IMR-90 (cell line): ENCODE results near the gene CC2D2B. TPM values are rescaled to one million over a fixed set of nuclear protein-coding genes. Genes with fewer than 3 reads are reported as not detected.

Experiments
- ATAC-seq: fragments of 200-7000 bp; cut with Tn5 transposase; 2 replicates; pipeline ENCODE4 v1.9.1; 2020; ENCODE audit warnings: low read depth, mild to moderate bottlenecking, moderate library complexity
- BruUV-seq: library from RNA; stranded (reverse); fragments of 400-500 nt; replicated peaks from 2 replicates; lab custom pipeline; 2021; lab: Mats Ljungman, UMichigan
- CTCF ChIA-PET: fragments of 300-600 bp; formaldehyde crosslinking; extraction: SDS; loops from one replicate; lab custom pipeline; 2021; ENCODE audit warnings: antibody characterized with exemption; lab: Yijun Ruan, JAX
- POLR2A ChIA-PET: fragments of 300-600 bp; sonication (Branson Sonifier 250); formaldehyde crosslinking; loops from one replicate; lab custom pipeline; 2022; ENCODE audit warnings: antibody characterized with exemption; ENCODE audit not compliant: unreplicated experiment; lab: Charles Lee
- DNase-seq: peaks from one replicate; pipeline ENCODE4 v3.0.0; 2013
- H2AFZ ChIP-seq: replicated peaks from 2 replicates; pipeline ENCODE3; 2013; ENCODE audit warnings: low read length, mild to moderate bottlenecking; ENCODE audit not compliant: poor library complexity
- H2AK5ac ChIP-seq: 2 replicates; pipeline ENCODE4 v1.6.1; 2013; ENCODE audit warnings: low read depth, low read length, inconsistent platforms
- H2AK9ac ChIP-seq: replicated peaks from 2 replicates; pipeline ENCODE3; 2013; ENCODE audit warnings: mild to moderate bottlenecking, low read depth, low read length, moderate library complexity; ENCODE audit not compliant: poor library complexity
- H2BK120ac ChIP-seq: 2 replicates; pipeline ENCODE4 v1.6.1; 2013; ENCODE audit warnings: low read depth, low read length, inconsistent platforms
- H2BK15ac ChIP-seq: 3 replicates; pipeline ENCODE4 v1.6.1; 2013; ENCODE audit warnings: low read depth, low read length, inconsistent platforms
- H2BK20ac ChIP-seq: 2 replicates; pipeline ENCODE4 v1.6.1; 2013; ENCODE audit warnings: low read depth, mild to moderate bottlenecking, inconsistent platforms, low read length, moderate library complexity
- H2BK5ac ChIP-seq: 2 replicates; pipeline ENCODE4 v1.6.1; 2013; ENCODE audit warnings: mild to moderate bottlenecking, low read depth, low read length, inconsistent platforms; ENCODE audit not compliant: poor library complexity, severe bottlenecking
- H3K14ac ChIP-seq: replicated peaks from 2 replicates; pipeline ENCODE4 v1.6.1; 2013; ENCODE audit warnings: low read depth, low read length, inconsistent platforms
- H3K18ac ChIP-seq: 2 replicates; pipeline ENCODE4 v1.6.1; 2013; ENCODE audit warnings: low read depth, low read length, control low read depth
- H3K23ac ChIP-seq: 2 replicates; pipeline ENCODE4 v1.6.1; 2013; ENCODE audit warnings: low read depth, low read length, inconsistent platforms
- H3K27ac ChIP-seq: 2 replicates; pipeline ENCODE4 v1.5.1; 2013; ENCODE audit warnings: mild to moderate bottlenecking, control low read depth, low read length; ENCODE audit not compliant: insufficient read depth
- H3K27me3 ChIP-seq: 2 replicates; pipeline ENCODE4 v1.6.1; 2013; ENCODE audit warnings: low read length; ENCODE audit not compliant: control insufficient read depth, insufficient read depth
- H3K36me3 ChIP-seq: 2 replicates; pipeline ENCODE4 v1.6.1; 2013; ENCODE audit warnings: low read length, mixed read lengths; ENCODE audit not compliant: control insufficient read depth, insufficient read depth
- H3K4ac ChIP-seq: 2 replicates; pipeline ENCODE4 v1.6.1; 2013; ENCODE audit warnings: low read depth, low read length, inconsistent platforms
- H3K4me1 ChIP-seq: 2 replicates; pipeline ENCODE4 v1.6.1; 2013; ENCODE audit warnings: low read length, mixed read lengths; ENCODE audit not compliant: control insufficient read depth, insufficient read depth
- H3K4me2 ChIP-seq: 2 replicates; pipeline ENCODE4 v1.6.1; 2013; ENCODE audit warnings: low read depth, mild to moderate bottlenecking, control low read depth, low read length, moderate library complexity
- H3K4me3 ChIP-seq: 2 replicates; pipeline ENCODE4 v1.5.1; 2013; ENCODE audit warnings: low read depth, mild to moderate bottlenecking, control low read depth, low read length, moderate library complexity; ENCODE audit not compliant: insufficient read depth
- H3K56ac ChIP-seq: 2 replicates; pipeline ENCODE4 v1.6.1; 2013; ENCODE audit warnings: low read length, inconsistent platforms; ENCODE audit not compliant: insufficient read depth; ENCODE audit errors: extremely low read depth
- H3K79me1 ChIP-seq, 2 experiments: 2 replicates each; pipeline ENCODE4 v1.6.1; 2013; ENCODE audit warnings: low read length in 2 of 2, inconsistent platforms in 1 of 2, low read depth in 1 of 2
- H3K9ac ChIP-seq: 2 replicates; pipeline ENCODE4 v1.6.1; 2013; ENCODE audit warnings: low read depth, low read length, control low read depth
- H3K9me1 ChIP-seq: 2 replicates; pipeline ENCODE4 v1.6.1; 2013; ENCODE audit warnings: low read length, inconsistent platforms; ENCODE audit not compliant: insufficient read depth
- H3K9me3 ChIP-seq: 2 replicates; pipeline ENCODE4 v1.6.1; 2013; ENCODE audit warnings: low read length; ENCODE audit not compliant: control insufficient read depth, insufficient read depth
- H4K20me1 ChIP-seq: 2 replicates; pipeline ENCODE4 v1.6.1; 2013; ENCODE audit warnings: low read length, inconsistent platforms; ENCODE audit not compliant: insufficient read depth
- H4K5ac ChIP-seq: 2 replicates; pipeline ENCODE4 v1.6.1; 2013; ENCODE audit warnings: mild to moderate bottlenecking, low read depth, low read length, control low read depth
- H4K8ac ChIP-seq, 2 experiments: 2 replicates each; pipeline ENCODE4 v1.6.1; 2013; ENCODE audit warnings: low read depth in 2 of 2, low read length in 2 of 2, control low read depth in 1 of 2, inconsistent platforms in 1 of 2
- H4K91ac ChIP-seq: 2 replicates; pipeline ENCODE4 v1.6.1; 2013; ENCODE audit warnings: low read depth, low read length, inconsistent platforms; ENCODE audit not compliant: insufficient read depth
- CEBPB ChIP-seq: IDR thresholded peaks from 2 replicates; pipeline ENCODE4 v1.6.1; 2012; ENCODE audit warnings: low read depth, low read length, improper control_type of control experiment
- CHD1 ChIP-seq: IDR thresholded peaks from 2 replicates; pipeline ENCODE4 v1.6.1; 2012; ENCODE audit warnings: low read depth, low read length, improper control_type of control experiment
- MAFK ChIP-seq: IDR thresholded peaks from 2 replicates; pipeline ENCODE4 v1.6.1; 2012; ENCODE audit warnings: low read depth, low read length, improper control_type of control experiment
- MAZ ChIP-seq: IDR thresholded peaks from 2 replicates; pipeline ENCODE4 v1.6.1; 2012; ENCODE audit warnings: low read depth, mild to moderate bottlenecking, low read length, improper control_type of control experiment, moderate library complexity, borderline replicate concordance
- MXI1 ChIP-seq: IDR thresholded peaks from 2 replicates; pipeline ENCODE4 v1.6.1; 2012; ENCODE audit warnings: low read depth, mild to moderate bottlenecking, low read length, moderate library complexity, borderline replicate concordance
- NFE2L2 ChIP-seq: fragments of 150-350 bp; IDR thresholded peaks from 2 replicates; pipeline ENCODE4 v1.6.1; 2016; ENCODE audit warnings: low read depth, mild to moderate bottlenecking, low read length
- RAD21 ChIP-seq: IDR thresholded peaks from 2 replicates; pipeline ENCODE4 v1.6.1; 2012; ENCODE audit warnings: low read length, improper control_type of control experiment
- RCOR1 ChIP-seq: IDR thresholded peaks from 2 replicates; pipeline ENCODE4 v1.6.1; 2012; ENCODE audit warnings: mild to moderate bottlenecking, low read length, improper control_type of control experiment; ENCODE audit not compliant: insufficient replicate concordance
- RFX5 ChIP-seq: IDR thresholded peaks from 2 replicates; pipeline ENCODE4 v1.8.0; 2012; ENCODE audit warnings: low read depth, mild to moderate bottlenecking, low read length, moderate library complexity
- WGBS, 2 experiments: methylation state at CpG; one replicate each; pipeline versions ENCODE4 v1.1.5 to v1.1.7; 2013; ENCODE audit warnings: missing lambda C conversion rate in 2 of 2; ENCODE audit not compliant: insufficient read length in 1 of 2; ENCODE audit errors: extremely low coverage in 2 of 2; 5-methylcytosine and 5-hydroxymethylcytosine counted together
- dilution Hi-C: fragments of 300-500 bp; cut with HindIII; formaldehyde crosslinking; loops from one replicate; pipeline ENCODE4 v1.14.3; 2018; ENCODE audit warnings: low sequenced_read_pairs; ENCODE audit not compliant: unreplicated experiment
- in situ Hi-C: fragments of 300-500 bp; cut with MboI; formaldehyde crosslinking; loops from 3 replicates; pipeline ENCODE4 v1.14.3; 2019; ENCODE audit warnings: low sequenced_read_pairs, inconsistent platforms, mixed read lengths
- intact Hi-C: fragments of 100-400 bp; cut with micrococcal nuclease; formaldehyde crosslinking; loops from 2 replicates; pipeline ENCODE4 v1.10.0; 2022
- polyA plus RNA-seq, 3 experiments: library from polyadenylated mRNA; depleted of rRNA; stranded (reverse); fragments of >200 nt; gene quantifications; 2 replicates each; pipeline ENCODE4 v1.2.3, GENCODE V29; 2012; ENCODE audit warnings: low replicate concordance in 1 of 3
- total RNA-seq: library from RNA; depleted of rRNA; stranded (reverse); fragments of >200 nt; gene quantifications from 2 replicates; pipeline ENCODE4 v1.2.3, GENCODE V29; 2012
- TF ChIP-seq, protein P1 (sequence below): fragments of 150-350 bp; IDR thresholded peaks from 2 replicates; pipeline ENCODE4 v1.6.1; 2017; ENCODE audit warnings: mild to moderate bottlenecking, antibody characterized with exemption, low read length, low read depth
- TF ChIP-seq, protein P2 (sequence below): conservative IDR thresholded peaks from 2 replicates; pipeline ENCODE4 v1.5.1; 2012; ENCODE audit warnings: mild to moderate bottlenecking, low read depth, low read length, improper control_type of control experiment

The CC2D2B gene
- total and polyA plus RNA-seq, 2 of the 4 experiments (the other 2 are of a cell fraction), result not detected

DNA sequence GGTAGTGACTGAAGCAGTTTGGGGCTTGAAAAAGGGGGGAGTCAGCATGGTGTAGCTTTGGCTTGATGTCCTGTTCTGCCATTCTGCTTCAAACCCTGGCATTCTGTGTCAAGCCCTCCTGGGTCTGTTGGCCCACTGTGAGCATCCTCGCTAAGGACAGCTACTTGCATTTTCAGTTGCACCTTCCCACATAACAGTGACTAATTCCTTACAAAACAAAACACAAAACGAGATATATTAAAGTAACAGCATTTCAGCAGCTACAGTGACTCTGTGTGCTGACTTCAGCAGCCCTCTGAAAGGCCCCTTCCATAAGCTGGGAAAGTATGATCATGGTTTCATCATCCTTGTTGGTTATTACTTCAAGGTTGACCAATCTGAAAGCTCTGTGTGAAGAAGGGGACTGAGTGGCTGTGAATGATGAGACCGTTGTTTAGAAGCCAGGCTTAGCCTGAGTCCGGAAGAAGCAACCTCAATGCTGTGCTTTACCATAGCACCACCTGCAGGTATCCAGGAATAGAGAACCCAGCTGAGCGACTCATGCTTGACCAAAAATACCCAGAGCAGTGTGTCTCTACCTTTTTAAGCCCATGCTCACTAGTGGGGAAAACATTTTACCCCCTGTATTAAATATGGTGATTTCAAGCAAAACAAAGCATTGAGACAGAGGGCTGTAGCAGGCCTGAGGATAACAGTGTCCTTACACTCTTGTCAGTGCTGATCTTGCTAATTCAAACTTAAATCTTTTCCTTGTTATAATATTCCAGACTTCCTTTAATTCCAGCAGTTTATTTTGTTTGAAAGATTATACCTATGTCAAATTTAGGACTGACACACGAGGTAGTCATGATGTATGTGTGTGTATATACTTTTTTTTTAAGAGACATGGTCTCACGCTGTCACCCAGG is 42.6 kb upstream of the CC2D2B start (continued):
- TF ChIP-seq MAFK (0 out of 2 replicates have a peak, but pooled peaks have one; percentile 14), CHD1 (no peak), MXI1 (no peak)

DNA sequence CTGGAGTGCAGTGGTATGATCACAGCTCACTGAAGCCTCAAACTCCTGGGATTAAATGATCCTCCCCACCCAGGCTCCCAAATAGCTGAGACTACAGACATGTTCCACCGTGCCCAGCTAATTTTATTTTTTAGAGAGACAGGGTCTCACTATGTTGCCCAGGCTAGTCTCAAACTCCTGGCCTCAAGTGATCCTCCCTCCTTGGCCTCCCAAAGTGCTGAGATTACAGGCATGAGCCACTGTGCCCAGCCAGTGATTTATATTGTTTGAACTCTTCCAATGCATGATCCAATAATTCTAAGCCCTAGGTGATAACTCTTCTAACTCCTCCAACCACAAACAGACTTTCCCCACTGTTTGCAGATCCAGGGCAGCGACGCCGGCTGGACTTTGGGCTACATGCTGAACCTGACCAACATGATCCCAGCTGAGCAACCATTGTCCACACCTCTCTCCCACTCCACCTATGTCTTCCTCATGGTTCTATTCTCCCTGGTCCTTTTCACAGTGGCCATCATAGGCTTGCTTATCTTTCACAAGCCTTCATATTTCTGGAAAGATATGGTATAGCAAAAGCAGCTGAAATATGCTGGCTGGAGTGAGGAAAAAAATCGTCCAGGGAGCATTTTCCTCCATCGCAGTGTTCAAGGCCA is 41.8 kb upstream of the CC2D2B start:
- no peaks in the 10 kb centered on the region for H3K9me3 ChIP-seq
- H3K27ac ChIP-seq, result no peak overlapping the region
- no peak overlapping the region for H2AK5ac ChIP-seq
- dilution Hi-C loops (no loop called here), intact Hi-C loops (loop anchor here (1.0 to 10.0 kb wide), 3 partner anchors 24 to 431 kb away; no protein-coding TSS in a partner anchor), in situ Hi-C loops (no loop called here)
- no peak overlapping the region for H3K4ac ChIP-seq
- DNase-seq (no peak), ATAC-seq (no peak)
- CTCF ChIA-PET, result interaction anchor here (1.1 to 2.9 kb wide), 5 partner anchors 17 to 226 kb away, joined by 3 to 39 read pairs (median 5); partner anchors contain the start of gene TCTN3
- no TSS peak for BruUV-seq
- no peak overlapping the region for H2BK15ac ChIP-seq
- 0 out of 2 replicates have a peak, but pooled peaks cover 2% of the 10 kb centered on the region for H3K36me3 ChIP-seq
- no peak overlapping the region for H3K4me3 ChIP-seq
- no peak overlapping the region for H3K4me2 ChIP-seq
- no peak overlapping the region for H4K8ac ChIP-seq
- POLR2A ChIA-PET, result no interaction called here
- no peak overlapping the region for H2BK5ac ChIP-seq
- no peak overlapping the region for H2BK20ac ChIP-seq
- no peaks in the 10 kb centered on the region; the same call in 1 of the 2 replicates for H3K9me1 ChIP-seq
- H3K27me3 ChIP-seq, result no peaks in the 10 kb centered on the region
- 100% methylated on average over 3 of the region's 6 CpGs; no CpG with 5 or more reads in 1 of the 2 experiments for WGBS, 2 experiments
- no peak overlapping the region for H3K18ac ChIP-seq
- H4K20me1 ChIP-seq, result no peaks in the 10 kb centered on the region
- H4K91ac ChIP-seq, result no peak overlapping the region
- no peak overlapping the region for H2BK120ac ChIP-seq
- H3K56ac ChIP-seq, result no peak overlapping the region
- peaks cover 2% of the 10 kb centered on the region; the same call in 1 of the 2 replicates for H3K4me1 ChIP-seq
- H3K23ac ChIP-seq, result no peak overlapping the region
- no peak overlapping the region for H2AK9ac ChIP-seq
- H3K14ac ChIP-seq, result no peak overlapping the region
- no peaks in the 10 kb centered on the region for H3K79me1 ChIP-seq
- H3K9ac ChIP-seq, result no peak overlapping the region
- no peak overlapping the region for H2AFZ ChIP-seq
- H4K5ac ChIP-seq, result no peak overlapping the region
- no peak for TF ChIP-seq CEBPB
- no peak for TF ChIP-seq RAD21
- TF ChIP-seq NFE2L2, result no peak
- TF ChIP-seq MAZ, result no peak
- TF ChIP-seq RFX5, result no peak
- no peak for TF ChIP-seq RCOR1
- no peak for TF ChIP-seq MAFK
- no peak for TF ChIP-seq CHD1
- no peak for TF ChIP-seq MXI1
- TF ChIP-seq, protein P1, sequence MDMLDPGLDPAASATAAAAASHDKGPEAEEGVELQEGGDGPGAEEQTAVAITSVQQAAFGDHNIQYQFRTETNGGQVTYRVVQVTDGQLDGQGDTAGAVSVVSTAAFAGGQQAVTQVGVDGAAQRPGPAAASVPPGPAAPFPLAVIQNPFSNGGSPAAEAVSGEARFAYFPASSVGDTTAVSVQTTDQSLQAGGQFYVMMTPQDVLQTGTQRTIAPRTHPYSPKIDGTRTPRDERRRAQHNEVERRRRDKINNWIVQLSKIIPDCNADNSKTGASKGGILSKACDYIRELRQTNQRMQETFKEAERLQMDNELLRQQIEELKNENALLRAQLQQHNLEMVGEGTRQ, result no peak
- TF ChIP-seq, protein P2, sequence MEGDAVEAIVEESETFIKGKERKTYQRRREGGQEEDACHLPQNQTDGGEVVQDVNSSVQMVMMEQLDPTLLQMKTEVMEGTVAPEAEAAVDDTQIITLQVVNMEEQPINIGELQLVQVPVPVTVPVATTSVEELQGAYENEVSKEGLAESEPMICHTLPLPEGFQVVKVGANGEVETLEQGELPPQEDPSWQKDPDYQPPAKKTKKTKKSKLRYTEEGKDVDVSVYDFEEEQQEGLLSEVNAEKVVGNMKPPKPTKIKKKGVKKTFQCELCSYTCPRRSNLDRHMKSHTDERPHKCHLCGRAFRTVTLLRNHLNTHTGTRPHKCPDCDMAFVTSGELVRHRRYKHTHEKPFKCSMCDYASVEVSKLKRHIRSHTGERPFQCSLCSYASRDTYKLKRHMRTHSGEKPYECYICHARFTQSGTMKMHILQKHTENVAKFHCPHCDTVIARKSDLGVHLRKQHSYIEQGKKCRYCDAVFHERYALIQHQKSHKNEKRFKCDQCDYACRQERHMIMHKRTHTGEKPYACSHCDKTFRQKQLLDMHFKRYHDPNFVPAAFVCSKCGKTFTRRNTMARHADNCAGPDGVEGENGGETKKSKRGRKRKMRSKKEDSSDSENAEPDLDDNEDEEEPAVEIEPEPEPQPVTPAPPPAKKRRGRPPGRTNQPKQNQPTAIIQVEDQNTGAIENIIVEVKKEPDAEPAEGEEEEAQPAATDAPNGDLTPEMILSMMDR, result no peak
